GM18858 (cell line): ENCODE results near the gene RORB.
"Not testable (repeated sequence)": the region's sequence is repeated elsewhere in the genome, so short reads cannot be mapped to it uniquely, and the experiment has no call there.

Experiments used
- ATAC-seq: cut with Tn5 transposase; IDR thresholded peaks from one replicate; pipeline ENCODE4 v1.9.1; 2021; ENCODE audit not compliant: unreplicated experiment

RORB gene

DNA sequence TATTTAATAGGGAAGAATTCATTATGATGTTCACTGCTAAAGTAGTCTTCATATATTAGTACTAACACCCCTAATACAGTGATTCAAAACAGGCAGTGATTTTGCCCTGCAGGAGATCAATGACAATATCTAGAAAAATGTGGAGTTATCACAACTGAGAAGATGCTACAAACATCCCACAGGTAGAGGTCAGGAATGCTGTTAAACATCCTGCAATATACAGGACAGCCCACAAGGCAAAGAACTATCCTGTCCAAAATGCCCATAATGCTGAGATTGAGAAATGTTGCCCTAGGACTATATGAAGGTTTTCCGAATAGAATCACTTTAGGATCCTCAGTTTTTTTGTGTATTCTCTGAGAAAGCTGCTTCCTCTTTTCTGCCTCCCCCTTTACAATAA lies 15.3 kb downstream of the RORB start:
- ATAC-seq = no peak

DNA sequence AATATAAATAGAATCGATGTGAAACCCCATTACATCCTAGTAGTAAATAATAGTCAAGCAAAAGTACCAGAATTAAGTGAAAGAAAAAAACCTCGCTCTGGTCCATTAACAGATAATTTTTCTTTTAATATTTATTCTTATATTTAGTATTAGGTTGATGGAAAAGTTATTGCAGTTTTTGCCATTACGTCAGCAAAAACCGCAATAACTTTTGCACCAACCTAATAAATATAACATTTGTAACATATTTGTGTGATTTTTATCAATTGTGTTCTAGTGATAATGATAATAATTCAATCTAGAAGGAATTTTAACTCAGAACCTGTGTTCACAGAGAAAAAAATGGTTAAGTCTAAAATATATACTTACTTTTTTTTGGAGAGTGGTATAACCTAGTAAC lies 16.1 kb downstream of the RORB start:
- no peak for ATAC-seq

DNA sequence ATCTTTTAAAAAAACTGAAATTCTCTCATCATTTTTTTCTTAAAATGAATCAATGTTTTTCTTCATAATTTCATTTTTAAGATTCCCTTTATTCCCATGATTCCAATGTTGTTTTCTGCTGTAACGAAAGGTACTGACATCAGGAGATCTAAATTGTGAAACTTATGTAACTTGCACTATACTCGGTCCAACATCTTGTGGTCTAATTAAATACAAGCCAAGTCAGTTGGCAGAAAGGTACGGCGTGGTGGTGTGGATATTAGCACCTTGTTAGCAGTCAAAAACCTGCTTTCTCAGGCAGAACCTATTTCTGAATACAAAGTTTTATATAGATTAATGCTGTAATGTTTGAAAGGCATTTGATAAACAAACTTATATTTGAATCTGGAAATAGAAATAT lies 20.1 kb downstream of the RORB start:
- ATAC-seq = no peak

DNA sequence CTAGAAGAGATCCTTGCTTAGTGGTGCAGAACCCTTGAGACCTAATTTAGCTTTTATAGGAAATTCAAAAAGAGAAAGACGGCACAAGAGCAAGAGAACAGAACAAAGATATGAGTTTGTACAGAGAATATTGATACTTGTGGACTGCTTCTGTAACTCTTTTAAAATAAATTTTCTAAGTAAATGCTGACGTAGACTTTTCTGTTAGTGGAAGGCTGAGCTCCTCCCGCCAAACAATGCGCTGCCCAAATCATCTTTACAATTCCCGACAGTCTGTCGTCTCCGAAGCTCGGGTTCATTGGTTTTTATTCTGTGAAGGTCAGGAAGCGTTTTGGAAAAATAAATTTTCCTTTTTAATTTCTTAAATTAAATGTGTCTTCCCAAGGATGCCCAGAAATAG lies 22.3 kb downstream of the RORB start:
- ATAC-seq = no peak

DNA sequence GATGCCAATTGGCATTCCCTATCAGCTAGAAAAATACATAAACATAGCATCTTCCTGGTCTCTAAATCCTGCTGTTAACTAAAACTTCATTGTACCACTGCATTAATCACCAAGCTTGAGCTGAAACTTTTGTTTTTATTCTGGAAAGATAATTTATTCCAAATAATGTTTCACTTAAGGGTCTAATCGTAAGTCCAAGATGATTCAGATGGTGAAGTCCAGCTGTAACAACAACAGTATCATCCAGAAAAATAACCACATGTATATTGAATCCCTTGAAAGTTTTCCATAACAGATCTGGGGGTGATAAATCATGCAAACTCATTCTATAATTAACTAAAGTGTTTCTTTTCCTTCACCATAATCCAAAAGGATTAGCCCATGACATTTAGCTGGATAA lies 23.9 kb downstream of the RORB start:
- ATAC-seq = no peak

DNA sequence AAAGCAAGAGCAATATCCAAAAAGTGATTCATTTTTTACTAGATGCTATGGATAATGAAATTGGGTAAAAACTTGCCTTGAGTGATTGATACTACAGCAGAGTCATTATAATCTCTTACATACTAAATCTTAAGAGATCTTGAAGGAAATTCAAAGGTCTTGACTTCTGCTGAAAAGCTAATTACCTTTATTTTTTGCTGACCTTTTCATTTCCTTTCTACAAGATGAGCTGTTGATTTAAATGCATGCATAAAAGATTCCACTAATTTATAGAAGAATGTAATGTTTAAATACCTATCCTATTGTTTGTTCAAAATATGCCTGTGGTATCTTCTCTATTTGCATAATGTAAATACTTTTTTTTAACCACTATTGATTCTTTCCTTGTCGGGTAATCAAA lies 27.2 kb downstream of the RORB start:
- no peak for ATAC-seq

DNA sequence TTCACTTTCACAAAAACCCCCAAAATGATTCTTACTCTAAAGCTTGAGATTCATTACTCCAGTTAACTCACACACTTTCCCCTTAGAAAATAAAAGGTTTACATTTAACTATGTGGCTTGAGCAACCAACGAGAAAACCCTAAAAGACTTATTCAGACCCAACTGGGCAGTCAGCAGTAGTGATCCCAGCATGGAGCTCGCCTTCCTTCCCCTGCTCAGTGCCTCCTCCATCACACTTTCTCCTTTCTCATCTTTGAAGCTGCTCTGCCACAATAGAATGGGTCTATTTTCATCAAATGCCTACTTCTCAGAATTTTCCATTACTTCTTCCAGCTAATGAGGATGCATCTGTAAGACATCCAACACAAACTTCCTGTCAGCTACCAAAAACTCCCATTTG lies 29.1 kb downstream of the RORB start:
- no peak for ATAC-seq

DNA sequence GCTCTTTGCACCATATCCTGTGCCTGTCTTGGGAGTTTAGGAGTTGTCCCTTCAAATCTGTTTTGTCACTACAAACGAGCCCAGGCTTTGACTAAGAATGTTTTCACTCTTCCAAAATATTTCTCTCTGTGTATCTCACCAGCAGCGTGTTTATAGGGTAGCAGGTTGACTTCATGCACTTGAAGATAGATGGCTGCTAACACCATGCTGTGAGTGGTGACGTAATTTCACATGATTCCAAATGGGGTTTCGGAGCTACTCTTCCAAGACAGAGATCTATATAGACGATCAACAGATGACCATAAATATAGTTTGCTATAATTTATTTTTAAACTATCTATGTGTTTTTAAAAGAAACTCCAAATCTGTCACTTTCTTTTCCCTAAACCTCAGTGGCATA lies 30.6 kb downstream of the RORB start:
- no peak for ATAC-seq

DNA sequence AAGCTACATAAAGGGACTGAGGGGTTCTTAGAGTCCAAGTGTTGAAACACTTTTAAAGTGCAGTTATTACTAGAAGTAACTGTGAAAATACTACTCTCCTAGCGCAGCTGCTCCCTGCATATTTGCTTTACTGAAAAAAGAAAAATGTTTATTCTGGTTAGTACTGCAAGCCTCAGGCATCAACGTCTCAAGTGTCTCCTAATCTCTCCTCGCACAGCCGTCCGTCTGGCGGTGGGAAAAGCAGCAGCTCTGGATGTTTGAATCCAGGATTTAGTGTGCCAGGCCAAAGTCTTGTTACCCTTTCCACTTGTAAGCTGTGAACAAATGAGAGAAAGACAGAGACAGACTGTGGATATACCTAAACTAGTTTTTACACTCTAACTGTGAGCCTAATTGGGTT lies 31.1 kb downstream of the RORB start:
- no peak for ATAC-seq

DNA sequence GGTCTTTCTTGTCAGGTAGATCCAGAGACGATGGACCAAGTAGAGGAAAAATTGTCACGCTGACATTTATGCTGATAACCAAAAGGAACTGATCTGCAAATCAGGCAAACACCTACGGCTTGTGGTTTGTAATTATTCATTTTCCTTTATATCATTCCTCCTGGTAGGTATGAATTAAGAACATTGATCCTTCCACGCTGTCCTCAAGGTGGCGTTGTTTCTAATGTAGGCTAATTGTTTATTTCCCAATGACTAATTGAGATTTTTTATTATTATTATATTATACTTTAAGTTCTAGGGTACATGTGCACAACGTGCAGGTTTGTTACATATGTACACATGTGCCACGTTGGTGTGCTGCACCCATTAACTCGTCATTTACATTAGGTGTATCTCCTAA lies 33.3 kb downstream of the RORB start:
- not testable (repeated sequence) for ATAC-seq

DNA sequence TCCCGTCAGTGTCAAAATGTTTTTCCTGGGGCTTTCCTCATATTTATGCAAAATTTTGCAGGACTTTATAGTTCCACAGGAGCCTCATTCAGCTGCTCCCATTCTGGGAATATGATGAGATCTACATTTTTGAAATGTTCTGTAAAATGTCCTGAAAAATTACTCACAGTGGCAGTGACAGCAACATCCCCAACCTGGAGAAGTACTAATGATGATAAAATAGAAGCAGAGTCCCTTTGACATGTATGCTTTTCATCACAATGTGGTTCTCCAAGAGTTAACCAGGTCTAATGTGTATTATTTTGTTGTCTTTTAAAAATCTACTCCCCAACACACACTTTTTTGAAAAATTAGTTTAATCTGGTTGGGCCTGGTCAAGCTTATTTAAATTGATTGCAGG lies 36.1 kb downstream of the RORB start:
- no peak for ATAC-seq

DNA sequence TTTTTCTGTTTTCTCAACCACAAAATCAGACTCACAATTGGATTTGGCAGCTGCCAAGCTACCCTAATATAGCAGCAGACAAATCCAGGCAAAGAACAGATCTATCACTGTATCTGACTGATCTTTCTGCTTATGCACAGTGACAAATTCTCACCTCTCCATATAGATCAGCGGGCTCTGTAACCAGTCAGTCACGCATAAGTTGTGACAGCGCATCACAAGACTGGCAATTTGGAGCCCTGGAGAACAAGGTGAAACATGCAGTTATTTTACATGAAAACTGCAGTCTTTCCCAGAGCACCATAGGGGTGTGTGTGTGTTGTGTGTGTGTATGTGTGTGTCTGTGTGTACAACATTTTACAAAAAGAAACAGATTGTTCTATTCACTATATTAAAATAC lies 37.7 kb downstream of the RORB start:
- ATAC-seq = no peak

DNA sequence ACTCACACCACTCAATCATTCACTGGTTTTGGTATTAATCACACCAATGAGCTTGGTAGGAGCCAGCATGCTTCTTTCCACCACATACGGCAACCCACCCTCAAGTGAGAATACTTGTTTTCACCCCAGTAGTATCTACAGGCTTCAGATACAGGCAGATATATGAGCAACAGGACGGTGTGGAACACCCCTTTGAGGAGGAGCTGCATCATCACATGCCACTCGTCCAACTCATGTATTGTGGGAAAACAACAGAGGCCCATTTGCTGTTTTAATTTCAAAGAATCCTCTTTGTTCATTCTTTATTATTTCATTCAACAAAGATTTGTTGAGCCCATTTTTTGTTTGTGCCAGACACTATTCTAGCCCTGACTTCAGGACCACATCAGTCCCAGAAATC lies 46.0 kb downstream of the RORB start:
- ATAC-seq = no peak

DNA sequence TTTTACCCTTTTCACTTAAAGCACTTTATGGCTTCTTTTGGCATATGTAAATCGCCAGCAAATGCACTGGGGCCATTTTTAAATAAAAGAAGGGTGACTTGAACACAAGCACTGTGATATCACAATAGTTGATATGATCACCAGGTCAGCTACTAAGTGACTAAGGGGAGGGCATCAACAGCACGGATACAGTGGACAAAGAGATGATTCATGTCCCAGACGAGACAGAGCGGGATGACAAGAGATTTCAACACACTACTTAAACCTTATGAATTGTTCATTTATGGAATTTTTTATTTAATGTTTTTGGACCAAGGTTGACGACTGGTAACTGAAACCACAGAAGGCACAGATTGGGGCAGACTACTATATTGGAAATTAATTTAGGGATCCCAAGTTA lies 54.1 kb downstream of the RORB start:
- no peak for ATAC-seq

DNA sequence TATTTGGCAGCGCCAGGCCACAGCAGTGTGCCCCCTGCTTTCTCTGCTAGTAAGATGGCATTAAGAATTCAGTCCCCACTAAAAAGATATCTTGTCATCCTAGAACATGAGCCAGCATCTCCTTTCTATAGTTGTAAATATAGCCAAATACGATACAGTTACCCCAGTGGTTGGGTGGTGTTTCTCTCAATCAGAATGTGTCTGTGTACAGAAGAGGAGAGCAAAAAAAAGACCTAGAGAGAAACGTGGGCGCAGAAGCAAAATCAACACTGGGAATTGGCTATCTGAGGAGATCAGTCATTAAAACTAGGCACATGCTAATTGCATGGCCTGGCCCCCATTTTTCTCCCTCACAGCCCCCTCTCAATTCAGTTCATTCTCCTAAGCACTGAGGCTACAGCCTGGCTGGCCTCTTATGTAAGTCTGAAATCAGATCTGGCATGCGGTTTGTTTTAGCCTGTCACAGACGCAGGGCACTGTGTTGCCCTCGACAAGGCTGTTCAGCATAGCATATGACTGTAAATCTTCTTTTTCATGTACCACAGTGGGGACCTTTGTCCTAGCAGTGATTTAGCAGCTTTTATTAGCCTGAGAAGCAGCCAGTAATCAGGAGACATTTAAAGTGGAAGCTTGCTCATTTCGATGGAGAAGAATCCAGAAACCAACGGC lies 57.8 kb downstream of the RORB start:
- no peak for ATAC-seq

DNA sequence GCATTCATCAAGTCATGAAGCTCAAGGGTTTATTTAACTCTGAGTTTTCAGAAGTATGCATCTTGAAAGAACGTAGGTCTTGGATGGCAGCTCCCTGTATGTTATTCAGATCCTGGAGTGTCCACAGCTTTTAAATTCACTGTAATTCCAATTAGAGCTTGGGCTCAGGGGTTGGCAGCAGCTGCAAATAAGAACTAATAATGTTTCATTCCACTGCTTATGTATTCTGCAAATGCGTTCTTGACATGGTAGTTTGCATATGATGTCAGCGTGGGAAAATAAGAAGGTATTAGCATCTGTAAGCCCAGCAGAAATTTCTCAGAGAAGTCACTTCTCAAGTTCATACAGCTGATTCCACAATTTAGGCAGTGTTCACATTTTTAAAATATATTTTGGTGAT lies 58.4 kb downstream of the RORB start:
- ATAC-seq = no peak

DNA sequence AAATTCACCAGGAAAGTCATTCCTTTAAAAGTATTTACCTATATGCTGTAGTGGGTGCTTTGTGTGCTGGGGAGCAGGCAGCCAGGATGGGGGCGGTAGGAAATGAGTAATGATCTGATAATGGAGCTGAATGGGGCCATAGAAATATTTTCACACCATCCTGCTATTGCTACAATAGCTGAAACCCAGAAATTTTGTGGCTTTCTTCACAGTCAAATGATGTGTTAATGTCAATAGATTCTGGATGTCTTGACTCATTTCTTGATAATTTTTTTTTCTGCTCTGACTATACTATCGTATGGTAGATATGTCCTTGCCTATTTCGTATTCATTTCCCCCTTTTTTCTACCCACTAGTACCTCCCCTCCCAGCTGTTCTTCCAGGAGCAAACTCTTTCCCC lies 59.5 kb downstream of the RORB start:
- peak; percentile 95 for ATAC-seq

DNA sequence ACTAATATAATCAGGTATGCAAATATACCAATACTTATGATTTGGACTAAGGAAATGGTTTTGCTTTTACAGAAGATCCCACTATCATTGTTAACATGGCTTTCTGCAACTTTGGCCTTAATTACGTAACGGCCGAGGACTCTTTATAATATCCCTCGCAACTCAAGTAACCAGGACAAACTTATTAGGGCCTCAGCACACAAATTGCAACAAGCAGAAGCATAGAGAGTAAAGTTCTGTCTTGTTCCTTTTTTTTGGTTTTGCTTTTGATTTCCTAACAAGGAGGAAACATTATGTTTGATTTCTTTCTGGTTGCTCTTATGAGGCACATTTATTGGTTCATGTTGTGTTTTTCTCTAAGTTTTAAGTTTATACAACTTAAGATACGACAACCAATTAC lies 60.4 kb downstream of the RORB start:
- no peak for ATAC-seq

DNA sequence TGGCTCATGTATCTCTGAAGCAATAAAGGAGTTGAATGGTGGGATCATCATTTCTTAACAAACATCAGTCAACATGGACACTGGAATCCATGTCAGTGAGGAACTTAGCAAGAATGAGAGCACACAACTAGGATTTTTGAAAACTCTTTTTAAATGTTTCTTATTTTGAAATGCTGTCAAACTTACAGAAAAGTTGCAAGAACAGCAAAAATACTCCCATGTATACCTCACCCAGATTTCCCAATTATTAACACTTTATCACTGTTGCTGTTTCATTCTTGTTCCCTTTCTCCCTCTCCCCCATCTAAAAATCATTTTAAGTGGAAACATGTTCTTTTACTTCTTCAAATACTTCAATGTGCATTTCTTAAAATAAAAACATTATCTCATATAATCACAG lies 65.5 kb downstream of the RORB start:
- ATAC-seq = no peak

DNA sequence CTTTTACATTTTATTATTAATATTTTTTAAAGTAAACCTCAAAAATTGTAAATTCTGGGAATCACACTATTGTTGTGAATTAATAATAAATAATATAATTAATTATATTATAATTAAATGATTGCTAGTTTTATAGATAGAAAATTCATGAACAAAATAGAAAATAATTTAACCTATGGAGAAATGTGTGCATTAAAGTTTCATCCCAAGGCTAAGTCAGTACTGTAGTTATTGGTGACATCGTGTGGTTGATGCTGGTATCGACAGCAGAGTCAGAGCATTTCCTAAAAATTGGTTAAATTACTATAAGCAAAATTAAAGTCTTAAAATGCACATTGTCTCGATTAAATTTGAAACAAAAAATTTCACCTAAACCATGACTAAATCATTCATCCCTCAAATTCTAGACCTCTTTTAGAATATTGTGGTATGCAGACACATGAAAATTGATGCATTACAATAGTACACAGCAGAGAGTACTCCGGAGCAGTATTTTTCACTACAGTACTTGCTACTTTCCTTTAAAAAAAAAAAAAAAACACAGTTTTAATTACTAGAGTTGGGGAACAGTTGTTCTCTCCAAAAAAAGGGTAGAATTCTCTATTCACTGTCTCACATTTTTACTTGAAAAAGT lies 73.9 kb downstream of the RORB start:
- ATAC-seq = peak; percentile 69

DNA sequence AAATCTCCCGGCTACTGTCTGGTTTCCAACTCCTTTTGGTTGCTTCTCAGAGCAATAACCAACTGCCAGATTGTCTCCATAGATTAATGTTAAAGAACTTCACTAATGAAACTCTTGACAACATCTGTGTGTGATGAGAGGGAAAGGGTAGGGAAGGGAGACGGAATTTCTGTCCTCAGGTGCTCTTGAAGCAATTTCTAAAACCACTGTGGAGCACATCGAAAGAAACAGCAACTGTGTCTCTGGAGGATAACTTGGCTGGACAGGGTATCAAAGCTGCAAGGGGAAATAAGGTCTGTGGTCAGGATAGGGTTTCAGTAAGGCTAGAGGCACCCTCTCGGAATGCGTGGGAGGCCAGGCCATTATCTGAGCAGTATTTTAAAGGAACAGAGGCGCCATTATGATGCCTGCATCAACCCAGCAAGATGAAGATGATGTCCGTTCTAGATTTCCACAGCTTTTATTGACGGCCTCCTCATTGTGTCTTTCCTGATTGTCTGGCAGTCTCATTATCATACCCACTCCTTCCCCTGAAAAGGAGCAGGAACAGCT lies 76.6 kb downstream of the RORB start:
- ATAC-seq = peak; percentile 57

DNA sequence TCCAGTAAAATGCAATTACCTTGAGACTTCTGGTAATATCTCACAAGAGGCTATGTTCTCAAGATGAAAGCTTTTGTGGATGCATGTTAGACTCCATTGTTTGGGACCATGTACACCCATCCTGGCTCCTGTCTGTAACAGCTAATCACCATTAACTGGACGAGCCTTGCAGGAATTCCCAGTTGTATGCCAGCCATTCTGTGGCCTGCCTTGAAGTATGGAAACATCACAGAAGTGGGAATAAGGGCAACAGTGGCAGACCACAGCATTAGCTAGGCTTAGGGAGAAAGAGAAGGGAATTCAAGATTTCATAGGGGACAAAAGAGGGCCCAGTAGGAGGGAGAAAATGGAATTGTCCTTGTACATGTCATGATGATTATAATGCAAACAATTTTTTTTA lies 79.0 kb downstream of the RORB start:
- ATAC-seq = no peak

DNA sequence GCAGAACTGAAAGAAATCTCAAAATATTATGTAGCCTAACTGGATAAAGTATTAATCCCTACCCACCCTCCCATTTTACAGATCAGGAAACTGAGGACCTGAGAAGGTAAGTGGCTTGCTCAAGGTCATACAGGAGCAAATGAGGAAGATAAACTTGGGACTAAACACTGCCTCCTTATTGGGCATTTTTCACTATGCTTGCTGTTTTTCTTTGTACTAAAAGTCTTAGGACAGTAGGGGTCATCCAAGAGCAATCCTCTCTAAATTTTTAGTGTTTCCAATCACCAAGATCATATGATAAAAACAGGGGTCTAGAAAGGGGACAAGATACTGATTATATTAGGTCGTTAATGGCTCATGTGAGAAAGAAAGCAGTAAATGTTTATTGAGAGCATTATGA lies 80.8 kb downstream of the RORB start:
- no peak for ATAC-seq
